ENCODE measurements around the gene PRR33.

DNA sequence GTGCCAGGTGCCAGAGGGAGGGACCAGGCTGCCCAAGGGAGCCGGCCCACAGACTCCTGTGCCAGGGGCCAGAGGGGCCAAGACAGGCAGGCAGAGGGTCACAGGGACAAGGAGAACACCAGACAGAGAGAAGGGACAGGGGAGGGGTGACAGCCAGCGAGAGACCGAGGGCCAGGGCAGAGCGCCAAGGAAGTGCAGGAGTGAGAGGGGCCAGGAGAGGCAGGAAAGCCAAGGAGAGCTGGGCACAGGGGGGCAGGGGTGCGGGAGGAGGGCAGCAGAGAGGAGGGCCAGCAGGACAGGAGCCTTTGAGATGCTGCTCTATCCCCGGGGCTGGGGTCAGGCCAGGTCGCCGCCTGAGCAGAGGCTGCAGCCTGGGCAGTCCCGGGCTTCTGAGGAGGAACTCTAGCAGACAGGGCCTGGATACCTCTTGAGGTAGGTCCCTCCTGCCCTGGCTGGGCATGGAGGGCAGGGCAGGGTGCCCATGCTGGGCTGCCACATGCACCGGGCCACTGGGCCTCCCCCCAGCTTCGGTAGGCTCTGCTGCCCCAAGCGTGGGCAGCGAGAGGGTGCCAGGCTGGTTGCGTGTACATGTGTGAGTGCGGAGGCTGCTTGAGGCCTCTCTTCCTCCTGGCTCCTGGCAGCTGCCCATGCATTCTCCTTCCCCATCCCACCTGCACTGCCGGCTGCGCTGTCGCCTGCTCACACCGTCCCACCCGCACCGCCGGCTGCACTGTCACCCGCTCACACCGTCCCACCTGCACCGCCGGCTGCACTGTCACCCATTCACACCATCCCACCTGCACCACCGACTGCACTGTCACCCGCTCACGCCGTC lies 26.6 kb downstream of the PRR33 start:
- TF ChIP-seq, protein P1, sequence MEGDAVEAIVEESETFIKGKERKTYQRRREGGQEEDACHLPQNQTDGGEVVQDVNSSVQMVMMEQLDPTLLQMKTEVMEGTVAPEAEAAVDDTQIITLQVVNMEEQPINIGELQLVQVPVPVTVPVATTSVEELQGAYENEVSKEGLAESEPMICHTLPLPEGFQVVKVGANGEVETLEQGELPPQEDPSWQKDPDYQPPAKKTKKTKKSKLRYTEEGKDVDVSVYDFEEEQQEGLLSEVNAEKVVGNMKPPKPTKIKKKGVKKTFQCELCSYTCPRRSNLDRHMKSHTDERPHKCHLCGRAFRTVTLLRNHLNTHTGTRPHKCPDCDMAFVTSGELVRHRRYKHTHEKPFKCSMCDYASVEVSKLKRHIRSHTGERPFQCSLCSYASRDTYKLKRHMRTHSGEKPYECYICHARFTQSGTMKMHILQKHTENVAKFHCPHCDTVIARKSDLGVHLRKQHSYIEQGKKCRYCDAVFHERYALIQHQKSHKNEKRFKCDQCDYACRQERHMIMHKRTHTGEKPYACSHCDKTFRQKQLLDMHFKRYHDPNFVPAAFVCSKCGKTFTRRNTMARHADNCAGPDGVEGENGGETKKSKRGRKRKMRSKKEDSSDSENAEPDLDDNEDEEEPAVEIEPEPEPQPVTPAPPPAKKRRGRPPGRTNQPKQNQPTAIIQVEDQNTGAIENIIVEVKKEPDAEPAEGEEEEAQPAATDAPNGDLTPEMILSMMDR (conservative IDR thresholded peaks at IDR 0.05; ENCODE audit: low read depth, low read length) = no peak
- no peak for TF ChIP-seq EZH2 (IDR thresholded peaks at IDR 0.05; ENCODE audit: low read length, unreplicated experiment)
